ENCODE measurements around the gene ING2. TPM values are rescaled to one million over a fixed set of nuclear protein-coding genes. Genes with fewer than 3 reads are reported as not detected.

The ING2 gene
- polyA plus RNA-seq, 1 donor (not counting 4 experiments of a cell fraction or from before 2014, with no cell fraction given) = 16.1 TPM

DNA sequence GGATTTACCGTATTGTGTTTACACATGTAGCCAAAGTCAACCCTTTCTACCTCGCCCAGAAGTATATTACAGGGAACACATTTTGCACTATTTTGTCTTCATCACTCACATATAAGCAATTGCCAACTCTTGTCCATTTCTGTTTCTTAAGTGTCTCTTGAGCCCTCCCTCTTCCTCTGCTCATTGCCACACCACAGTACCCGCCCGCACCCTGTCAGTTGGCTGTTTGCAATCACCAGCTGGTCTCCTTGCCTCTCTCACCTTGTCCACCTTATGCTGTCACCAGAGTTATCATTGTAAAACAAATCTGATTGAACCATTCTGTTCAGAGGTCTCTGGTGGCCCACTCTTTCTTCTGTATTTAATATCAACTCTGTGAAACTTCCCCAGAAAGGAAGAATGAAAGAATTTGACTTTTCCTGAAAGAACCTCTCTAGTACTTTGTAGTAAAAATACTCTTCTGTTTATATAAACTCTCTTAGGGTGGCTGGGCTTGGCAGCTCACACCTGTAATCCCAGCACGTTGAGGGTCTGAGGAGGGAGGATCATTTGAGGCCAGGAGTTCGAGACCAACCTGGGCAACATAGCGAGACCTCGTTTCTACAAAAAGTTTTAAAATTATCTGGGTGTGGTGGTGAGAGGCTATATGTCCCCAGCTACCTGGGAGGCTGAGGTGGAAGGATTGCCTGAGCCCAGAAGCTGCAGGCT, 50.2 kb downstream of the ING2 start:
- dilution Hi-C loops (cut with MboI; ENCODE audit: extremely low pct_ligation_motif_present, low sequenced_read_pairs) = no loop called here

DNA sequence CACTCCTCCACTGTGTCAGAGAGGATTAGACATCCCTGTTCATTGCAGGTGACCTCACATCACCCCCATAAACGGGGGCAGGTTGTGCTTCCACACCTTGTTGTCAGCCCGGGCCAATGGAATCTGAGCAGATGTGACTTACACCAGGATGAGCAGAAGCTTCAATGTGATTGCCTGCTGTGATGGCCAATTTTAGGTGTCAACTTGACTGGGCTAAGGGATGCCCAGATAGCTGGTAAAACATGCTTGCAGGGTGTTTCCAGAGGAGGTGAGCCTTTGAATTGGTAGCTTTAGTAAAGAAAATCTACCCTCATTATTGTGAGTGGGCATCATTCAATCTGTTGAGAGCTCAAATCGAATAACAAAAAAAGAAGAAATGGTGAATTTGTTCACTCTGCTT, 52.1 kb downstream of the ING2 start:
- no peaks in the 10 kb centered on the region for H3K4me1 ChIP-seq (ENCODE audit: control insufficient read depth, extremely low read depth, insufficient read depth, low read length)
- no peak for DNase-seq (ENCODE audit: low read depth, low spot score)
- H3K4me3 ChIP-seq (ENCODE audit: control insufficient read depth in 2 of 3, extremely low read depth in 1 of 3, insufficient read depth in 2 of 3, low read depth in 1 of 3, low read length in 3 of 3) = no peak overlapping the region
- no peaks in the 10 kb centered on the region for H3K27me3 ChIP-seq (ENCODE audit: control insufficient read depth, extremely low read depth, insufficient read depth, low read length)
- H2AFZ ChIP-seq (ENCODE audit: control insufficient read depth, low read length) = no peak overlapping the region
- no peak overlapping the region for H3K27ac ChIP-seq (ENCODE audit: control insufficient read depth, insufficient read depth, low read length)
- no peaks in the 10 kb centered on the region for H3K9me3 ChIP-seq (ENCODE audit: control insufficient read depth, low read depth, low read length)
- no peaks in the 10 kb centered on the region for H3K9me1 ChIP-seq (ENCODE audit: control insufficient read depth, extremely low read depth, insufficient read depth, low read length)
- no peaks in the 10 kb centered on the region for H3K36me3 ChIP-seq (ENCODE audit: control insufficient read depth in 2 of 2, extremely low read depth in 1 of 2, insufficient read depth in 2 of 2, low read length in 2 of 2)
- TF ChIP-seq, protein P1, sequence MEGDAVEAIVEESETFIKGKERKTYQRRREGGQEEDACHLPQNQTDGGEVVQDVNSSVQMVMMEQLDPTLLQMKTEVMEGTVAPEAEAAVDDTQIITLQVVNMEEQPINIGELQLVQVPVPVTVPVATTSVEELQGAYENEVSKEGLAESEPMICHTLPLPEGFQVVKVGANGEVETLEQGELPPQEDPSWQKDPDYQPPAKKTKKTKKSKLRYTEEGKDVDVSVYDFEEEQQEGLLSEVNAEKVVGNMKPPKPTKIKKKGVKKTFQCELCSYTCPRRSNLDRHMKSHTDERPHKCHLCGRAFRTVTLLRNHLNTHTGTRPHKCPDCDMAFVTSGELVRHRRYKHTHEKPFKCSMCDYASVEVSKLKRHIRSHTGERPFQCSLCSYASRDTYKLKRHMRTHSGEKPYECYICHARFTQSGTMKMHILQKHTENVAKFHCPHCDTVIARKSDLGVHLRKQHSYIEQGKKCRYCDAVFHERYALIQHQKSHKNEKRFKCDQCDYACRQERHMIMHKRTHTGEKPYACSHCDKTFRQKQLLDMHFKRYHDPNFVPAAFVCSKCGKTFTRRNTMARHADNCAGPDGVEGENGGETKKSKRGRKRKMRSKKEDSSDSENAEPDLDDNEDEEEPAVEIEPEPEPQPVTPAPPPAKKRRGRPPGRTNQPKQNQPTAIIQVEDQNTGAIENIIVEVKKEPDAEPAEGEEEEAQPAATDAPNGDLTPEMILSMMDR (optimal IDR thresholded peaks at IDR 0.05 in 1 of 3, IDR thresholded peaks at IDR 0.05 in 1 of 3, conservative IDR thresholded peaks at IDR 0.05 in 1 of 3; ENCODE audit: extremely low read depth in 1 of 3, insufficient read depth in 2 of 3, low read length in 3 of 3) = no peak
- no peak for TF ChIP-seq EZH2 (IDR thresholded peaks at IDR 0.05; ENCODE audit: low read length)
- H3K4me2 ChIP-seq (ENCODE audit: control insufficient read depth, extremely low read depth, insufficient read depth, low read depth, low read length) = no peak overlapping the region
- no peaks in the 10 kb centered on the region for H3K79me2 ChIP-seq (ENCODE audit: control insufficient read depth, insufficient read depth, low read length)
- dilution Hi-C loops (cut with MboI; ENCODE audit: extremely low pct_ligation_motif_present, low sequenced_read_pairs) = no loop called here
- no peak for FAIRE-seq
- H3K9ac ChIP-seq (ENCODE audit: control insufficient read depth, extremely low read depth, insufficient read depth, low read length) = no peak overlapping the region
- no peaks in the 10 kb centered on the region for H4K20me1 ChIP-seq (ENCODE audit: control insufficient read depth, extremely low read depth, insufficient read depth, low read length)

More for the DNA sequence above, 50.2 kb downstream of the ING2 start:
- no peak overlapping the region for H3K4me2 ChIP-seq (ENCODE audit: control insufficient read depth, extremely low read depth, insufficient read depth, low read depth, low read length)
- H2AFZ ChIP-seq (ENCODE audit: control insufficient read depth, low read length) = no peak overlapping the region
- H3K36me3 ChIP-seq (ENCODE audit: control insufficient read depth in 2 of 2, extremely low read depth in 1 of 2, insufficient read depth in 2 of 2, low read length in 2 of 2) = no peaks in the 10 kb centered on the region
- no peak overlapping the region for H3K9ac ChIP-seq (ENCODE audit: control insufficient read depth, extremely low read depth, insufficient read depth, low read length)
- no peak overlapping the region for H3K4me3 ChIP-seq (ENCODE audit: control insufficient read depth in 2 of 3, extremely low read depth in 1 of 3, insufficient read depth in 2 of 3, low read depth in 1 of 3, low read length in 3 of 3)
- H3K4me1 ChIP-seq (ENCODE audit: control insufficient read depth, extremely low read depth, insufficient read depth, low read length) = no peaks in the 10 kb centered on the region
- TF ChIP-seq, protein P1 (optimal IDR thresholded peaks at IDR 0.05 in 1 of 3, IDR thresholded peaks at IDR 0.05 in 1 of 3, conservative IDR thresholded peaks at IDR 0.05 in 1 of 3; ENCODE audit: extremely low read depth in 1 of 3, insufficient read depth in 2 of 3, low read length in 3 of 3) = no peak
- no peak for TF ChIP-seq EZH2 (IDR thresholded peaks at IDR 0.05; ENCODE audit: low read length)
- FAIRE-seq = no peak
- no peaks in the 10 kb centered on the region for H3K79me2 ChIP-seq (ENCODE audit: control insufficient read depth, insufficient read depth, low read length)
- H3K9me3 ChIP-seq (ENCODE audit: control insufficient read depth, low read depth, low read length) = no peaks in the 10 kb centered on the region
- DNase-seq (ENCODE audit: low read depth, low spot score) = no peak
- H3K9me1 ChIP-seq (ENCODE audit: control insufficient read depth, extremely low read depth, insufficient read depth, low read length) = no peaks in the 10 kb centered on the region
- H3K27ac ChIP-seq (ENCODE audit: control insufficient read depth, insufficient read depth, low read length) = no peak overlapping the region
- H4K20me1 ChIP-seq (ENCODE audit: control insufficient read depth, extremely low read depth, insufficient read depth, low read length) = no peaks in the 10 kb centered on the region
- no peaks in the 10 kb centered on the region for H3K27me3 ChIP-seq (ENCODE audit: control insufficient read depth, extremely low read depth, insufficient read depth, low read length)

All from keratinocyte (primary cell).